ENCODE measurements around the gene TUT4.

DNA sequence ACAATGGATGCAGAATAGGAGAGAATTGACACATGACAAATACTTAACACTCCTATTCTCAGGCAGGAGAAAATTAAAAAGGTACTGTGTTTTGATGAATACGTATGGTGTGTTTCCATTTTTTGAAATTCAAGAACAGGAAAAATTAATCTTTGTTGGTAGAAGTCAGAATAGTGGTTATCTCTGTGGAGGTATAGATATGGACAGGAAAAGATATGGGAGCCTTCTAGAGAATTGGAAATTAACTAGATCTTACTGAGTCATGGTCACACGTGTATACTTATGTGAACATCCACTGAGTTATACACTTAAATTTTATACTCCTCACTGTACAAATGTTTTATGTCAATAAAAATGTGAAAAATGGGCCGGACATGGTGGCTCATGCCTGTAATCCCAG, 9.9 kb upstream of the TUT4 start:
- TF ChIP-seq POLR2A (IDR thresholded peaks at IDR 0.05; ENCODE audit: low read depth, low read length) (no peak), TAF1 (IDR thresholded peaks at IDR 0.05; ENCODE audit: borderline replicate concordance, low read depth, low read length) (no peak)

Data from GM12892 (cell line).